ENCODE data around the gene ADRA2B. TPM values are rescaled to one million over a fixed set of nuclear protein-coding genes. Genes with fewer than 3 reads are reported as not detected.
"Not testable (repeated sequence)": the region's sequence is repeated elsewhere in the genome, so short reads cannot be mapped to it uniquely, and the experiment has no call there.

The ADRA2B gene
- total and polyA plus RNA-seq, 2 donors (not counting 1 experiment from before 2014, with no cell fraction given): 0.07 TPM; not detected in 1

- no peak for TF ChIP-seq EZH2 (IDR thresholded peaks at IDR 0.05; ENCODE audit: low read length, missing control alignments)
- TF ChIP-seq, protein P1, sequence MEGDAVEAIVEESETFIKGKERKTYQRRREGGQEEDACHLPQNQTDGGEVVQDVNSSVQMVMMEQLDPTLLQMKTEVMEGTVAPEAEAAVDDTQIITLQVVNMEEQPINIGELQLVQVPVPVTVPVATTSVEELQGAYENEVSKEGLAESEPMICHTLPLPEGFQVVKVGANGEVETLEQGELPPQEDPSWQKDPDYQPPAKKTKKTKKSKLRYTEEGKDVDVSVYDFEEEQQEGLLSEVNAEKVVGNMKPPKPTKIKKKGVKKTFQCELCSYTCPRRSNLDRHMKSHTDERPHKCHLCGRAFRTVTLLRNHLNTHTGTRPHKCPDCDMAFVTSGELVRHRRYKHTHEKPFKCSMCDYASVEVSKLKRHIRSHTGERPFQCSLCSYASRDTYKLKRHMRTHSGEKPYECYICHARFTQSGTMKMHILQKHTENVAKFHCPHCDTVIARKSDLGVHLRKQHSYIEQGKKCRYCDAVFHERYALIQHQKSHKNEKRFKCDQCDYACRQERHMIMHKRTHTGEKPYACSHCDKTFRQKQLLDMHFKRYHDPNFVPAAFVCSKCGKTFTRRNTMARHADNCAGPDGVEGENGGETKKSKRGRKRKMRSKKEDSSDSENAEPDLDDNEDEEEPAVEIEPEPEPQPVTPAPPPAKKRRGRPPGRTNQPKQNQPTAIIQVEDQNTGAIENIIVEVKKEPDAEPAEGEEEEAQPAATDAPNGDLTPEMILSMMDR (conservative IDR thresholded peaks at IDR 0.05 in 1 of 2, IDR thresholded peaks at IDR 0.05 in 1 of 2; ENCODE audit: low read depth in 1 of 2, low read length in 2 of 2): no peak
- no peaks in the 10 kb centered on the region for H3K36me3 ChIP-seq (ENCODE audit: control insufficient read depth, insufficient read depth, low read length)
- no peaks in the 10 kb centered on the region for H3K9me3 ChIP-seq (ENCODE audit: control insufficient read depth, insufficient read depth, low read depth, low read length)
- H3K79me2 ChIP-seq (ENCODE audit: control insufficient read depth, insufficient read depth, low read length): no peaks in the 10 kb centered on the region
- no peak overlapping the region for H3K4me2 ChIP-seq (ENCODE audit: extremely low read depth, insufficient read depth, low read length)
- no peak overlapping the region for H3K27ac ChIP-seq (ENCODE audit: insufficient read depth, low read length)
- H3K9ac ChIP-seq (ENCODE audit: insufficient read depth, low read length): no peak overlapping the region
- no peaks in the 10 kb centered on the region for H4K20me1 ChIP-seq (ENCODE audit: control insufficient read depth, extremely low read depth, insufficient read depth, low read length)
- no peak overlapping the region for H3K4me3 ChIP-seq (replicated peaks in 1 of 4; ENCODE audit: control extremely low read depth in 1 of 4, insufficient read depth in 1 of 4, low read depth in 3 of 4, low read length in 4 of 4)
- no peaks in the 10 kb centered on the region for H3K4me1 ChIP-seq (ENCODE audit: control insufficient read depth, extremely low read depth, insufficient read depth, low read length)
- no peak overlapping the region for H2AFZ ChIP-seq (ENCODE audit: low read length)
- DNase-seq (ENCODE audit: low read depth in 2 of 2): no peak
- H3K27me3 ChIP-seq (ENCODE audit: control insufficient read depth, insufficient read depth, low read length): peaks cover 3% of the 10 kb centered on the region
Measured at GRCh38 chr2:96142217-96143113, 26.1 kb upstream of the ADRA2B start.

DNA sequence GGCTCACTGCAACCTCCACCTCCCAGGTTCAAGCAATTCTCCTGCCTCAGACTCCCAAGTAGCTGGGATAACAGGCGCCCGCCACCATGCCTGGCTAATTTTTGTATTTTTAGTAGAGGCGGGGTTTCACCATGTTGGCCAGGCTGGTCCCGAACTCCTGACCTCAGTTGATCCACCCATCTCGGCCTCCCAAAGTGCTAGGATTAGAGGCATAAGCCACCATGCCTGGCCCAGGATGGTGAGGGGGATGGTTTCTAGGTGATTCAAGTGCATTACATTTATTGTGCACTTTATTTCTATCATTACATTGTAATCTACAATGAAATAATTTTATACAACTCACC is 25.2 kb upstream of the ADRA2B start:
- not testable (repeated sequence) for DNase-seq (ENCODE audit: low read depth in 2 of 2); H3K4me2 ChIP-seq (ENCODE audit: extremely low read depth, insufficient read depth, low read length); H3K79me2 ChIP-seq (ENCODE audit: control insufficient read depth, insufficient read depth, low read length); H3K4me1 ChIP-seq (ENCODE audit: control insufficient read depth, extremely low read depth, insufficient read depth, low read length); H3K27ac ChIP-seq (ENCODE audit: insufficient read depth, low read length); H3K4me3 ChIP-seq (replicated peaks in 1 of 4; ENCODE audit: control extremely low read depth in 1 of 4, insufficient read depth in 1 of 4, low read depth in 3 of 4, low read length in 4 of 4); H3K9ac ChIP-seq (ENCODE audit: insufficient read depth, low read length); H2AFZ ChIP-seq (ENCODE audit: low read length); H3K27me3 ChIP-seq (ENCODE audit: control insufficient read depth, insufficient read depth, low read length); H3K36me3 ChIP-seq (ENCODE audit: control insufficient read depth, insufficient read depth, low read length); H3K9me3 ChIP-seq (ENCODE audit: control insufficient read depth, insufficient read depth, low read depth, low read length); H4K20me1 ChIP-seq (ENCODE audit: control insufficient read depth, extremely low read depth, insufficient read depth, low read length)

DNA sequence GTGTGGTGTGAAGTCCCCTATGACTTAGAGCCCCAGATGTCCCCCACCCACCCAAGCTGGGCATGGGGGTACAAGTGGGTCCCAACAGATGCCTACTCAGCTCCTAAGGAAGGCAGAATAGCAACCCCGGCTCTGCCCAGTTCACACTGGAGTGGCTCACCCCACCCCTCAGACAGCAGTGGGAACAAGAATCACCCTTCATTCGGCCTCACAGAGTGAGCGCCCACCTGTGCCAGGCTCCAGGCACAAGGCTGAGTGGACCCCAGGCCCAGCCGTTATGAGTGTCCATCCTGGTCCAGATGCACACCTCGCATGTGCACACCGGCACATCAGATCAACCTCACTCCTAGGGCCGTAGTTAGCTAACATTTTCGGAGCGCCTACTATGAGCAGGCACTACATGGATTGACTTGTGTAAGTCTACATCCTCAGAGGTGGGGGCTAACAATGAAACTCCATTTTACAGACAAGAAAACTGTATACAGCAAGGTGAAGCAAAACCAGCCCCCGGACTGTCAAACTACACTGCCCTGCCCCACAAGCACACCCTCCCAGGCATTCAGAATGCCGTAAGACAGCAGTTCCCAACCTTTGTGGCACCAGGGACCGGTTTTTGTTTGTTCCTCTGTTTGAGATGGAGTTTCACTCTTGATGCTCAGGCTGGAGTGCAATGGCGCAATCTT is 24.7 kb upstream of the ADRA2B start:
- Histone ChIP-seq H3K9me3 (ENCODE audit: control insufficient read depth, insufficient read depth, low read depth, low read length) (no peaks in the 10 kb centered on the region), H3K27me3 (ENCODE audit: control insufficient read depth, insufficient read depth, low read length) (peaks cover 7% of the 10 kb centered on the region), H3K4me1 (ENCODE audit: control insufficient read depth, extremely low read depth, insufficient read depth, low read length) (no peaks in the 10 kb centered on the region), H3K27ac (ENCODE audit: insufficient read depth, low read length) (no peak overlapping the region), H3K36me3 (ENCODE audit: control insufficient read depth, insufficient read depth, low read length) (no peaks in the 10 kb centered on the region), H2AFZ (ENCODE audit: low read length) (no peak overlapping the region), H3K4me2 (ENCODE audit: extremely low read depth, insufficient read depth, low read length) (no peak overlapping the region), H3K9ac (ENCODE audit: insufficient read depth, low read length) (no peak overlapping the region), H3K79me2 (ENCODE audit: control insufficient read depth, insufficient read depth, low read length) (no peaks in the 10 kb centered on the region), H3K4me3 (replicated peaks in 1 of 4; ENCODE audit: control extremely low read depth in 1 of 4, insufficient read depth in 1 of 4, low read depth in 3 of 4, low read length in 4 of 4) (no peak overlapping the region), H4K20me1 (ENCODE audit: control insufficient read depth, extremely low read depth, insufficient read depth, low read length) (no peaks in the 10 kb centered on the region)
- TF ChIP-seq, protein P1 (conservative IDR thresholded peaks at IDR 0.05 in 1 of 2, IDR thresholded peaks at IDR 0.05 in 1 of 2; ENCODE audit: low read depth in 1 of 2, low read length in 2 of 2): no peak
- TF ChIP-seq EZH2 (IDR thresholded peaks at IDR 0.05; ENCODE audit: low read length, missing control alignments): no peak
- no peak for DNase-seq (ENCODE audit: low read depth in 2 of 2)
